IMR-90 (cell line): ENCODE results near the gene NDUFS2. TPM values are rescaled to one million over a fixed set of nuclear protein-coding genes. Genes with fewer than 3 reads are reported as not detected.

ENCODE experiments used
- ATAC-seq: fragments of 200-7000 bp; cut with Tn5 transposase; 2 replicates; pipeline ENCODE4 v1.9.1; 2020; ENCODE audit warnings: low read depth, mild to moderate bottlenecking, moderate library complexity
- BruUV-seq: library from RNA; stranded (reverse); fragments of 400-500 nt; replicated peaks from 2 replicates; lab custom pipeline; 2021; lab: Mats Ljungman, UMichigan
- CTCF ChIA-PET: fragments of 300-600 bp; formaldehyde crosslinking; extraction: SDS; loops from one replicate; lab custom pipeline; 2021; ENCODE audit warnings: antibody characterized with exemption; lab: Yijun Ruan, JAX
- POLR2A ChIA-PET: fragments of 300-600 bp; sonication (Branson Sonifier 250); formaldehyde crosslinking; loops from one replicate; lab custom pipeline; 2022; ENCODE audit warnings: antibody characterized with exemption; ENCODE audit not compliant: unreplicated experiment; lab: Charles Lee
- DNase-seq: peaks from one replicate; pipeline ENCODE4 v3.0.0; 2013
- H2AFZ ChIP-seq: replicated peaks from 2 replicates; pipeline ENCODE3; 2013; ENCODE audit warnings: low read length, mild to moderate bottlenecking; ENCODE audit not compliant: poor library complexity
- H2AK5ac ChIP-seq: 2 replicates; pipeline ENCODE4 v1.6.1; 2013; ENCODE audit warnings: low read depth, low read length, inconsistent platforms
- H2AK9ac ChIP-seq: replicated peaks from 2 replicates; pipeline ENCODE3; 2013; ENCODE audit warnings: mild to moderate bottlenecking, low read depth, low read length, moderate library complexity; ENCODE audit not compliant: poor library complexity
- H2BK120ac ChIP-seq: 2 replicates; pipeline ENCODE4 v1.6.1; 2013; ENCODE audit warnings: low read depth, low read length, inconsistent platforms
- H2BK15ac ChIP-seq: 3 replicates; pipeline ENCODE4 v1.6.1; 2013; ENCODE audit warnings: low read depth, low read length, inconsistent platforms
- H2BK20ac ChIP-seq: 2 replicates; pipeline ENCODE4 v1.6.1; 2013; ENCODE audit warnings: low read depth, mild to moderate bottlenecking, inconsistent platforms, low read length, moderate library complexity
- H2BK5ac ChIP-seq: 2 replicates; pipeline ENCODE4 v1.6.1; 2013; ENCODE audit warnings: mild to moderate bottlenecking, low read depth, low read length, inconsistent platforms; ENCODE audit not compliant: poor library complexity, severe bottlenecking
- H3K14ac ChIP-seq: replicated peaks from 2 replicates; pipeline ENCODE4 v1.6.1; 2013; ENCODE audit warnings: low read depth, low read length, inconsistent platforms
- H3K18ac ChIP-seq: 2 replicates; pipeline ENCODE4 v1.6.1; 2013; ENCODE audit warnings: low read depth, low read length, control low read depth
- H3K23ac ChIP-seq: 2 replicates; pipeline ENCODE4 v1.6.1; 2013; ENCODE audit warnings: low read depth, low read length, inconsistent platforms
- H3K27ac ChIP-seq: 2 replicates; pipeline ENCODE4 v1.5.1; 2013; ENCODE audit warnings: mild to moderate bottlenecking, control low read depth, low read length; ENCODE audit not compliant: insufficient read depth
- H3K27me3 ChIP-seq: 2 replicates; pipeline ENCODE4 v1.6.1; 2013; ENCODE audit warnings: low read length; ENCODE audit not compliant: control insufficient read depth, insufficient read depth
- H3K36me3 ChIP-seq: 2 replicates; pipeline ENCODE4 v1.6.1; 2013; ENCODE audit warnings: low read length, mixed read lengths; ENCODE audit not compliant: control insufficient read depth, insufficient read depth
- H3K4ac ChIP-seq: 2 replicates; pipeline ENCODE4 v1.6.1; 2013; ENCODE audit warnings: low read depth, low read length, inconsistent platforms
- H3K4me1 ChIP-seq: 2 replicates; pipeline ENCODE4 v1.6.1; 2013; ENCODE audit warnings: low read length, mixed read lengths; ENCODE audit not compliant: control insufficient read depth, insufficient read depth
- H3K4me2 ChIP-seq: 2 replicates; pipeline ENCODE4 v1.6.1; 2013; ENCODE audit warnings: low read depth, mild to moderate bottlenecking, control low read depth, low read length, moderate library complexity
- H3K4me3 ChIP-seq: 2 replicates; pipeline ENCODE4 v1.5.1; 2013; ENCODE audit warnings: low read depth, mild to moderate bottlenecking, control low read depth, low read length, moderate library complexity; ENCODE audit not compliant: insufficient read depth
- H3K56ac ChIP-seq: 2 replicates; pipeline ENCODE4 v1.6.1; 2013; ENCODE audit warnings: low read length, inconsistent platforms; ENCODE audit not compliant: insufficient read depth; ENCODE audit errors: extremely low read depth
- H3K79me1 ChIP-seq, 2 experiments: 2 replicates each; pipeline ENCODE4 v1.6.1; 2013; ENCODE audit warnings: low read length in 2 of 2, inconsistent platforms in 1 of 2, low read depth in 1 of 2
- H3K9ac ChIP-seq: 2 replicates; pipeline ENCODE4 v1.6.1; 2013; ENCODE audit warnings: low read depth, low read length, control low read depth
- H3K9me1 ChIP-seq: 2 replicates; pipeline ENCODE4 v1.6.1; 2013; ENCODE audit warnings: low read length, inconsistent platforms; ENCODE audit not compliant: insufficient read depth
- H3K9me3 ChIP-seq: 2 replicates; pipeline ENCODE4 v1.6.1; 2013; ENCODE audit warnings: low read length; ENCODE audit not compliant: control insufficient read depth, insufficient read depth
- H4K20me1 ChIP-seq: 2 replicates; pipeline ENCODE4 v1.6.1; 2013; ENCODE audit warnings: low read length, inconsistent platforms; ENCODE audit not compliant: insufficient read depth
- H4K5ac ChIP-seq: 2 replicates; pipeline ENCODE4 v1.6.1; 2013; ENCODE audit warnings: mild to moderate bottlenecking, low read depth, low read length, control low read depth
- H4K8ac ChIP-seq, 2 experiments: 2 replicates each; pipeline ENCODE4 v1.6.1; 2013; ENCODE audit warnings: low read depth in 2 of 2, low read length in 2 of 2, control low read depth in 1 of 2, inconsistent platforms in 1 of 2
- H4K91ac ChIP-seq: 2 replicates; pipeline ENCODE4 v1.6.1; 2013; ENCODE audit warnings: low read depth, low read length, inconsistent platforms; ENCODE audit not compliant: insufficient read depth
- CTCF ChIP-seq: conservative IDR thresholded peaks from 2 replicates; pipeline ENCODE4 v1.5.1; 2012; ENCODE audit warnings: mild to moderate bottlenecking, low read depth, low read length, improper control_type of control experiment
- MAZ ChIP-seq: IDR thresholded peaks from 2 replicates; pipeline ENCODE4 v1.6.1; 2012; ENCODE audit warnings: low read depth, mild to moderate bottlenecking, low read length, improper control_type of control experiment, moderate library complexity, borderline replicate concordance
- MXI1 ChIP-seq: IDR thresholded peaks from 2 replicates; pipeline ENCODE4 v1.6.1; 2012; ENCODE audit warnings: low read depth, mild to moderate bottlenecking, low read length, moderate library complexity, borderline replicate concordance
- RAD21 ChIP-seq: IDR thresholded peaks from 2 replicates; pipeline ENCODE4 v1.6.1; 2012; ENCODE audit warnings: low read length, improper control_type of control experiment
- RFX5 ChIP-seq: IDR thresholded peaks from 2 replicates; pipeline ENCODE4 v1.8.0; 2012; ENCODE audit warnings: low read depth, mild to moderate bottlenecking, low read length, moderate library complexity
- WGBS, 2 experiments: methylation state at CpG; one replicate each; pipeline versions ENCODE4 v1.1.5 to v1.1.7; 2013; ENCODE audit warnings: missing lambda C conversion rate in 2 of 2; ENCODE audit not compliant: insufficient read length in 1 of 2; ENCODE audit errors: extremely low coverage in 2 of 2; 5-methylcytosine and 5-hydroxymethylcytosine counted together
- dilution Hi-C: fragments of 300-500 bp; cut with HindIII; formaldehyde crosslinking; loops from one replicate; pipeline ENCODE4 v1.14.3; 2018; ENCODE audit warnings: low sequenced_read_pairs; ENCODE audit not compliant: unreplicated experiment
- in situ Hi-C: fragments of 300-500 bp; cut with MboI; formaldehyde crosslinking; loops from 3 replicates; pipeline ENCODE4 v1.14.3; 2019; ENCODE audit warnings: low sequenced_read_pairs, inconsistent platforms, mixed read lengths
- intact Hi-C: fragments of 100-400 bp; cut with micrococcal nuclease; formaldehyde crosslinking; loops from 2 replicates; pipeline ENCODE4 v1.10.0; 2022
- polyA plus RNA-seq, 3 experiments: library from polyadenylated mRNA; depleted of rRNA; stranded (reverse); fragments of >200 nt; gene quantifications; 2 replicates each; pipeline ENCODE4 v1.2.3, GENCODE V29; 2012; ENCODE audit warnings: low replicate concordance in 1 of 3
- total RNA-seq: library from RNA; depleted of rRNA; stranded (reverse); fragments of >200 nt; gene quantifications from 2 replicates; pipeline ENCODE4 v1.2.3, GENCODE V29; 2012

NDUFS2 gene
- total and polyA plus RNA-seq, 2 of the 4 experiments (the other 2 are of a cell fraction): 85.5 to 101 TPM

- Histone ChIP-seq H3K23ac (peak within 1 kb of the TSS; percentile 95), H2BK15ac (peak within 1 kb of the TSS; percentile 15; the same call in 1 of the 3 replicates), H3K4me1 (peaks cover 7% of the 10 kb centered on the region), H2BK5ac (peak within 1 kb of the TSS; percentile 74), H3K36me3 (peaks cover 31% of the 10 kb centered on the region), H3K14ac (peak within 1 kb of the TSS; percentile 98), H2AFZ (peak within 1 kb of the TSS; percentile 96), H3K27me3 (no peaks in the 10 kb centered on the region), H3K79me1 (peaks cover 20 to 46% of the 10 kb centered on the region in 2 experiments), H3K4me2 (peak within 1 kb of the TSS; percentile 98), H3K4me3 (peak within 1 kb of the TSS; percentile 83), H4K20me1 (no peaks in the 10 kb centered on the region), H2AK5ac (peak within 1 kb of the TSS; percentile 82), H4K5ac (peak within 1 kb of the TSS; percentile 89), H3K18ac (peak within 1 kb of the TSS; percentile 56), H2BK120ac (peak within 1 kb of the TSS; percentile 26; the same call in 1 of the 2 replicates), H3K4ac (peak within 1 kb of the TSS; percentile 97), H4K91ac (peak within 1 kb of the TSS; percentile 73), H2AK9ac (peak within 1 kb of the TSS; percentile 97), H3K9me1 (peaks cover 17% of the 10 kb centered on the region), H4K8ac (peak within 1 kb of the TSS; percentile 85 to 98), H3K27ac (peak within 1 kb of the TSS; percentile 72), H3K9ac (peak within 1 kb of the TSS; percentile 82), H3K9me3 (no peaks in the 10 kb centered on the region), H2BK20ac (no peak within 1 kb of the TSS), H3K56ac (peak within 1 kb of the TSS; percentile 36)
- in situ Hi-C loops (no loop called here), dilution Hi-C loops (no loop called here), intact Hi-C loops (no loop called here)
- CTCF ChIA-PET: interaction anchor here (0.7 to 1.0 kb wide), 2 partner anchors 23 to 61 kb away, joined by 4 read pairs; no protein-coding TSS in a partner anchor
- no TSS peak for BruUV-seq
- 0% methylated on average over 5 of the region's 60 CpGs; no CpG with 5 or more reads in 1 of the 2 experiments for WGBS, 2 experiments
- no peak for TF ChIP-seq RAD21
- peak; percentile 34; the same call in 1 of the 2 replicates for TF ChIP-seq MXI1
- TF ChIP-seq MAZ: peak; percentile 57
- 0 out of 2 replicates have a peak, but pooled peaks have one; percentile 16 for TF ChIP-seq CTCF
- TF ChIP-seq RFX5: no peak
- POLR2A ChIA-PET: no interaction called here
- peak; percentile 98 for ATAC-seq
- peak; percentile 84 for DNase-seq
Measured at GRCh38 chr1:161159087-161159912, 42.9 kb upstream of the NDUFS2 start, which contains the start of gene USP21. USP21 (plus strand) TSS chr1:161159500; CDS start chr1:161160641, 1,141 bp downstream.
